Measurements from ENCODE around the gene CDC42EP2.

CDC42EP2 gene

DNA sequence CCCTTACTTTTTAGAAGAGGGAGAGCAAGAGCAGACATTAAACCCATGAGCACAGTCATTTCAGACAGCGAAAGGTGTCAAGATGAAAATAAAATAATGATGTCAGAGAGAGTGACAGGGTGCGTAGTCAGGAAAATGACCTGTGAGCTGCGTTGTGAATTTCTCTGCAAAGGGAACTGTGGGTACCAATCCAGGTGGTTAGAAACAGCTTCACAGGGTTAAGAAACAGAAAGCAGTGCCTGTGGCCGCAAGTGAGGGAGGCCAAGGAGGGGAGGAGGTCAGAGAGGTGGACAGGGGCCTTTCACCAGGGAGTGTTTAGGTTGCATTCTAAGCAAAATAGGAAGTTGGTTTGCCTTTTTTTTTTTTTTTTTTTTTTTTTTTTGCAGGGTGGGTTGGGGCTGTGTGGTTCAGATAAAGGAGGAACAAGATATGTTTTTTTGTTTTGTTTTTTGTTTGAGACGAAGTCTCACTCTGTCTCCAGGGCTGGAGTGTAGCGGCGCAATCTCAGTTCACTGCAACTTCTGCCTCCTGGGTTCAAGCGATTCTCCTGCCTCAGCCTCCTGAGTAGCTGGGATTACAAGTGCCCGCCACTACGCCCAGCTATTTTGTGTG, 47.8 kb downstream of the CDC42EP2 start:
- peak in 1 of 2 donors; percentile 56 for DNase-seq

DNA sequence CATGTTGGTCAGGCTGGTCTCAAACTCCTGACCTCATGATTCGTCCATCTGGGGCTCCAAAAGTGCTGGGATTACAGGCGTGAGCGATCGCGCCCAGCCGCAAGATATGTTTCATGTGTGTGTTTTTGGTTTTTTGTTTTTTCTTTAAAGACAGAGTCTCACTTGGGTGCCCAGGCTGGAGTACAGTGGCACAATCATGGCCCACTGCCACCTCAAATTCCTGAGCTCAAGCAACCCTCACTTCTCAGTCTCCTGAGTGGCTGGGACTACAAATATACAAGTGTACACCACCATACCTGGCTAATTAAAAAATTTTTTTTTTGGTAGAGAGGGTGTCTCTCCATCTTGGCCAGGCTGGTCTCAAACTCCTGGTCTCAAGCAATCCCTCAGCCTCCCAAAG, 48.3 kb downstream of the CDC42EP2 start:
- DNase-seq = no peak

DNA sequence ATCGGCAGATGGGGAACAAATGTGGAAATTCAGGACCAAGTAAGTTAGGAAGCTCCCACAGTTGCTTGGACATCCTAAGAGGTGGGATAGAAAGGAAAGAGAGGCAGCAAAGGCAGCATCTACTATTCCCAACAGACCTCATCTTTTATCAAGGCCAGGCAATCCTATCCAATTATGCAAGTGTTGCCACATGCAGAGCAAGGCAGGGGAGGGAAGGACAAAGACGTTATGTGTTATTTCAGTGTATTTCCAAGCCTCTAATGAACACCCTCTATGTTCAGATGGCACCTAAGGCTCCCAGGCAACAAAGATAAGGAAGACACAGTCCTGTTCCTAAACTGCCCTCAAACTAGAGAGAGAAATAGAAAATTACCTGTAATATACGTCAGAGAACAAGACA, 49.1 kb downstream of the CDC42EP2 start:
- no peak for DNase-seq

DNA sequence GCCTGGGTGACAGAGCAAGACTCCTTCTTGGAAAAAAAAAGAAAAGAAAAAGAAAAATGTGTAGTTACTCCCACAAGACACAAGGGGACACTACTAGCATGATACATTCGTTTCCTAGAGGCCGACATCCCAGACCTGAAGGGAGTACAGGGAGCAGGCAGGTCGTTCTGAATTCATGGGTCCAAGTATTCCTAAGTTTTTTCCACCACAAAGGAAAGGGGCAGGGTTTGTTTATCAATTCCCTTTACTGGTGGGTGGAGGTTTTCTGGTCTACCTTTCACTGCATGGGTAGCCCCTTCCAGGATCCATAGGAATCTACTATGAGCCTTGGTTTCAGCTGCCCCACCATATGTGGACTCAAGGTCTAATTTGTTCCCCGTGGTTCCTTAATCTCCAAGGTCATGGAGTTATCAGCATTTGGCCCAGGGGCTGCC, 51.7 kb downstream of the CDC42EP2 start:
- DNase-seq = peak in 1 of 2 donors; percentile 77

DNA sequence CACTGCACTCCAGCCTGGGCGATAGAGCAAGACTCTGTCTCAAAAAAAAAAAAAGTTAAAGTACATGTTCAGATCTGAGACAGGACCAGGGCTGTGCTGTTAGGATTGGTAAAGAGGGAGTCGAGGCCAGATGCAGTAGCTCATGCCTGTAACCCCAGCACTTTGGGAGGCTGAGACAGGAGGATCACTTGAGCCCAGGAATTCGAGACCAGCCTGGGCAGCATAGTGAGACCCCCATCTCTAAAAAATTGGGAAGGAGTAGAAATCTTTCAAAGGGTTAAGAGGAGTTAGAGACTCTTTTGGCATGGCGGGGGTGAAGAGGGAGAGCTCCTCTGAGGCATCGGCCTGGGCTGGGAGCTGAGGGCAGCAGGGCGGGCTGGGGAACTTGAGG, 56.0 kb downstream of the CDC42EP2 start:
- no peak for DNase-seq

Data from bone marrow (tissue), 2 donors.